ENCODE measurements around the gene PEAK1. TPM values are rescaled to one million over a fixed set of nuclear protein-coding genes. Genes with fewer than 3 reads are reported as not detected.

The PEAK1 gene
- total and polyA plus RNA-seq, 2 donors (not counting 3 experiments of a cell fraction or from before 2014, with no cell fraction given), result 17.9 to 91.9 TPM

- Histone ChIP-seq H3K4me2 (ENCODE audit: insufficient read depth, low read length) (no peak overlapping the region), H3K36me3 (ENCODE audit: control insufficient read depth in 2 of 2, extremely low read depth in 1 of 2, insufficient read depth in 2 of 2, low read length in 2 of 2) (no peaks in the 10 kb centered on the region), H2AFZ (ENCODE audit: low read depth, low read length) (no peak overlapping the region), H4K20me1 (replicated peaks; ENCODE audit: control insufficient read depth, extremely low read depth, insufficient read depth, low read length) (no peaks in the 10 kb centered on the region), H3K9me1 (replicated peaks; ENCODE audit: control insufficient read depth, extremely low read depth, insufficient read depth, low read length) (no peaks in the 10 kb centered on the region), H3K9ac (replicated peaks; ENCODE audit: extremely low read depth, insufficient read depth, low read length) (no peak overlapping the region), H3K4me1 (ENCODE audit: control insufficient read depth, extremely low read depth, insufficient read depth, low read length) (peaks cover 9% of the 10 kb centered on the region), H3K9me3 (replicated peaks; ENCODE audit: control insufficient read depth, insufficient read depth, low read length) (no peaks in the 10 kb centered on the region), H3K4me3 (replicated peaks in 1 of 3; ENCODE audit: insufficient read depth in 1 of 3, low read depth in 1 of 3, low read length in 3 of 3) (no peak overlapping the region), H3K27me3 (ENCODE audit: control insufficient read depth in 2 of 2, insufficient read depth in 2 of 2, low read length in 2 of 2) (peaks cover 8 to 9% of the 10 kb centered on the region in 2 experiments), H3K27ac (ENCODE audit: insufficient read depth, low read depth, low read length) (no peak overlapping the region), H3K79me2 (ENCODE audit: control insufficient read depth, insufficient read depth, low read length) (peaks cover 12% of the 10 kb centered on the region)
- POLR2A ChIA-PET, result no interaction called here
- FAIRE-seq (no peak), DNase-seq (ENCODE audit: low read depth, low spot score) (no peak)
- TF ChIP-seq MYC (IDR thresholded peaks at IDR 0.05; ENCODE audit: low read depth, low read length) (no peak), EZH2 (IDR thresholded peaks at IDR 0.05; ENCODE audit: borderline replicate concordance, low read depth, low read length, severe bottlenecking) (no peak), GATA2 (IDR thresholded peaks at IDR 0.05; ENCODE audit: insufficient read depth, insufficient read length, low read depth, low read length) (no peak), MAX (IDR thresholded peaks at IDR 0.05; ENCODE audit: insufficient read depth, insufficient read length) (no peak), POLR2AphosphoS5 (IDR thresholded peaks at IDR 0.05; ENCODE audit: insufficient read depth, low read depth, low read length) (no peak), FOS (IDR thresholded peaks at IDR 0.05; ENCODE audit: borderline replicate concordance, insufficient read depth, low read length) (no peak), JUN (IDR thresholded peaks at IDR 0.05; ENCODE audit: borderline replicate concordance, insufficient read depth, insufficient read length, low read depth) (no peak), POLR2A (IDR thresholded peaks at IDR 0.05; ENCODE audit: low read depth, low read length) (no peak), CTCF (IDR thresholded peaks at IDR 0.05; ENCODE audit: extremely low read depth in 1 of 2, insufficient read depth in 1 of 2, low read depth in 1 of 2, low read length in 2 of 2) (no peak)
- dilution Hi-C loops (cut with MboI; ENCODE audit: extremely low pct_ligation_motif_present, low sequenced_read_pairs), result no loop called here
- no TSS peak for BruUV-seq (replicated peaks)
- CTCF ChIA-PET, result interaction anchor here (0.7 kb wide), 1 partner anchor 26 kb away, joined by 3 read pairs; no protein-coding TSS in a partner anchor
- intact Hi-C loops (cut with micrococcal nuclease), result no loop called here
Measured at GRCh38 chr15:77074350-77074749, 345.6 kb downstream of the PEAK1 start.
